SK-N-DZ (cell line): ENCODE measurements around the gene CHMP4A.
A peak's percentile ranks its signal among the peaks of the same experiment; 100 is the strongest.
"Not testable (repeated sequence)": the region's sequence is repeated elsewhere in the genome, so short reads cannot be mapped to it uniquely, and the experiment has no call there.

Experiments
- DNase-seq: peaks from one replicate; pipeline ENCODE4 v3.0.0-alpha.2; 2015; ENCODE audit warnings: low spot score

Gene CHMP4A

DNA sequence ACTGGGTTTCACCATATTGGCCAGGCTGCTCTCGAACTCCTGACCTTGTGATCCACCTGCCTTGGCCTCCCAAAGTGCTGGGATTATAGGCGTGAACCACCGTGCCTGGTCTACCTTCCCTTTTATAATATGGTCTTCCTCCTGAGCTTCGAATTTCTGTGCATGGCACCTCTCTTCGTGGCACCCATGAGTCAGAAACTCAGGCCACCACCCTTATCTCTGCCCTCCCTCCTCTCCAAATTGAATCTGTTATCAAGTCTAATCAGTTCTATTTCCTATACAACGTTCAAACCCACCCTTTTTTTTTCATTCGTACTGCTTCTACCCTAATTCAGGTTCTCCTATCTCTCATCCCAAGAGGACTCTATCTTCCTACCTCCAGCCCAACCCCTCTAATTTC lies 34.1 kb upstream of the CHMP4A start:
- no peak for DNase-seq

- DNase-seq, result no peak
Measured at GRCh38 chr14:24246765-24247212, 33.5 kb upstream of the CHMP4A start.

DNA sequence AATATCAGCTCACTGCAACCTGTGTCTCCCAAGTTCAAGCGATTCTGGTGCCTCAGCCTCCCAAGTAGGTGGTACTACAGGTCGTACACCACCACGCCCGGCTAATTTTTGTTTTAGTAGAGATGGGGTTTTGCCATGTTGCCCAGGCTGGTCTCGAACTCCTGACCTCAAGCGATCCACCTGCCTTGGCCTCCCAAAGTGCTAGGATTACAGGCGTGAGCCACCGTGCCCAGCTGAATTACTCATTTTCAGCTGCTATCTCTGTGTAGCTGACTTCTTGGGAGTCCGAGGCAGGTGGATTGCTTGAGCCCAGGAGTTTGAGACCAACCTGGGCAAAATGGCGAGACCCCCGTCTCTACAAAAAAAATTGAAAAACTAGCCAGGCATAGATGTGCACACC lies 32.1 kb upstream of the CHMP4A start:
- not testable (repeated sequence) for DNase-seq

DNA sequence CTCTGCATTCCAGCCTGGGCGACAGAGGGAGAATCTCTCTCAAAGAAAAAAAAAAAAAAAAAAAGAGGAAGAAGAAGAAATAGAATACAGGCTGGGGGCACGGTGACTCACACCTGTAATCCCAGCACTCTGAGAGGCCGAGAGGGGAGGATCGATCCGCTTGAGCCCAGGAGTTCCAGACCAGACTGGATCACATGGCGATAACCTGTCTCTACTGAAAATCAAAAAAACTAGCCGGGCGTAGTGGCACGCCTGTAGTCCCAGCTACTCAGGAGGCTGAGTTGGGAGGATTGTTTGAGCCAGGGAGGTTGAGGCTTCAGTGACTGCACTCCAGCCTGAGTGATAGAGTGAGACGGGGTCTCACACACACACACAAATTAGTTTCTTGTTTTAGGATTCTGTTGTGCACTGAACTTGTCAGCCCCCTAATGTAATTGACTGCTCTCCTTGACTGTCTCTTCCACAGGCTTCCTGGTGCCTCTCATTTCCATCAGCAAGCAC lies 30.1 kb upstream of the CHMP4A start:
- DNase-seq, result no peak

DNA sequence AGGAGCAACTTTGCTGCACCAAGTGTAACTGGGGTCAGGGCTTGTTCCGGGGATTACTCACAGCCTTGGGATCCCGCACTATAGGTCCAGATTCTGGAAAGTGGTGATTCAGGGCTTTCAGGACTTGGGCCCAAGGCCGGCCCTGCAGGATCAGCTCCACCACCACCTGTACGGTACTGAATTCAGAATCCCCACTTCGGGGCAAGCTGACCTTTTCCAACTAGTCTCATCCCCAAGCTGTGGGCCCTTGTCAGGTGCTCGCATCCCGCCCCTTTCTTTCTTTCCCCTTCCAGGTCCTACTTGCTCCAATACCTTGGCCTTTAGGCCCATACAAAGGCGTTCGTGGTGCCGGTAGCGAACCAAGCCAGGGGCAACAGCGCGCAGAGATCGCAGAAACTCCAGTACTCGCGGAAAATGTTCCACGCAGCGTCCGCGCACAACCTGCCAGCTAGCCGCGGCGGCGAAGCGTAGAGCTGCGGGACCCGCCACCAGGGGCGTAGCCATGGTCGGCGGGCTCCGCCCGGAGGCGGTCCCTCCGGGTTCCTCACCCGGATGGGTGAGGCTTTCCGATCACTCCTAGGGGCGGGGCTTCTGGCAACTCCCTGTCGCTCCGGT lies 28.6 kb upstream of the CHMP4A start:
- DNase-seq, result peak; percentile 94

DNA sequence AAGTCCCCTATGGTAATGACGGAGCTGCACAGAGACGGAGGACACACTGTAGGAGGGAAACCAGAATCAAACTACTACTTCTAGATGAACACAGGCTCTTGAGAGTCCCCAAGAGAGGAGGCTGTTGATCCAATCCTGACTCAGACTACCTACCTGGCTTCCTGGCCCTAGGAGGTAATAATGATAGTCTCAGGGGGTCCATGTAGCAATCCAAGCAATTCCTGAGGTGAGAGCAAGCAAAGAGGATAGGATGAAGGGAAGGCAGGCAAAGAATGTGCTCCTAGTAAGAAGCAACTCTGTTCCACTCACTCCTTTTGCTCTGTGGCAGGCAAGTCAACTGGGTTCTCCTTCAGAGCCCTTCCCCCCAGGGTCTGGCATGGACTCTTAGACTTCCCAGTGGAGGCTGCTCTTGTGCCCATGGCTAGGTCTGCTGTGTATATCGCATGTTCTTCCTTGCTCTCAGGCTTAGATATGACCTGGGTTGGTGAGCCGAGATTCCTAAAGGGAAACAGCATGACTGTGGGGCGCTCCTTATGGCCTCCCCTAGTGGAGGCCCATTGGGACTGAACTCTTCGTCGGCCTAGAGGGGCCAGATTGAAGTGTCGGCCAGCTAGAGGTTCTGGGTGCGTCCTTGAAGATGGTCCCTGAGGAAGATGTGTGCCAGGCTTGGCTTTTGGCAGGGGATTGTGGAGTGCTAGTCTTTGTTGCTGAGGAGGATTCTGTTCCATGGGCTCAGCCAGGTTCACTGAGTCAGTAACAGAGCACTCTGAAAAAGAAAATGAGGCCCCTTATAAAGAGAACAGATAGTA lies 27.0 kb upstream of the CHMP4A start:
- DNase-seq, result no peak

- DNase-seq, result no peak
Measured at GRCh38 chr14:24238527-24239037, 25.3 kb upstream of the CHMP4A start.

DNA sequence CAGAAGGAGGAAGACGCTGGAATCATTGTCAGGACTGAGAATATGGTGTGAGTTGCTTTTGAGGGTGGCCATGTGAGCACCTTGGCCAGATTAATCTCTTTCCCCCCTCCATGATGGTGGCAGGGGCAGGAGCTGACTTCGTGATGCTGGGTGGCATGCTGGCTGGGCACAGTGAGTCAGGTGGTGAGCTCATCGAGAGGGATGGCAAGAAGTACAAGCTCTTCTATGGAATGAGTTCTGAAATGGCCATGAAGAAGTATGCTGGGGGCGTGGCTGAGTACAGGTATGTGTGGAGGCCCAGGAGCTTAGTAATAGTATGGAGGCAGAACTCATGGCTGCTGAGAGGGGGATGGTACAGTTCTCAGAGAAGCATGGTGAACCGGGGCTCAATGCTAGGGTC lies 24.8 kb upstream of the CHMP4A start:
- no peak for DNase-seq

- no peak for DNase-seq
Measured at GRCh38 chr14:24237463-24237955, 24.2 kb upstream of the CHMP4A start.

DNA sequence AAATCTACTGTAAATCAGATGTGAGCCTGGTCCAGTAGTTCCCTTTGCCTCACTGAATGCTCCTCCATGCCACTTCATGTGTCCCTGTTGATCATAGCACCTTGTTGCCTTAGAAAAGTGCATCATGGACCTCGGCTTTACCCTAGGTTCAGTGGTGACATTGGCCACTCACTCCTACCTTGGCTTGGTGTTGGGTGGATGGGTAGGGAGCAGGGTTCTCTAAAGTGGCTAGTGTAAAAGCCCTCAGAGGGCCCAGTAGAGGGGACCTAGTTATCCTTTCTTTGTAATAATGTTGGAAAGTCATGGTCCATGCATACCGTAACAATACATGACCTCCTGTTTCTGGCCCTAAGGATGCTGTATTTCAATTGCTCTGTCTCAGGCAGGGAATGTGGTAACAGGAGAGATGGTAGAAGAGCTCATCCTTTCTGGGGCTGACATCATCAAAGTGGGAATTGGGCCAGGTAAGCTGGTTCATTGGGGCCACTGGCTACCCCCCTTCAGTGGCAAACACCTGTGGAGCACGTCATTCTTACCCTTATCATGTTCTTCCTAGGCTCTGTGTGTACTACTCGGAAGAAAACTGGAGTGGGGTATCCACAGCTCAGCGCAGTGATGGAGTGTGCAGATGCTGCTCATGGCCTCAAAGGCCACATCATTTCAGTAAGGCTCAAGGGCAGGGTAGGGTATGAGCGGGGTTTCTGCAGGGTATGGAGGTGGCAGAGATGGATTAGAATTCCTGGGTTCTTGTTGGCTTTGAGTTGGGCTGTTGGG lies 23.6 kb upstream of the CHMP4A start:
- DNase-seq, result no peak

GRCh38 chr14:24235804-24236688 lies 22.8 kb upstream of the CHMP4A start:
- no peak for DNase-seq

GRCh38 chr14:24234095-24235005 lies 21.1 kb upstream of the CHMP4A start:
- no peak for DNase-seq

GRCh38 chr14:24233538-24233866 lies 20.2 kb upstream of the CHMP4A start:
- DNase-seq, result no peak

DNA sequence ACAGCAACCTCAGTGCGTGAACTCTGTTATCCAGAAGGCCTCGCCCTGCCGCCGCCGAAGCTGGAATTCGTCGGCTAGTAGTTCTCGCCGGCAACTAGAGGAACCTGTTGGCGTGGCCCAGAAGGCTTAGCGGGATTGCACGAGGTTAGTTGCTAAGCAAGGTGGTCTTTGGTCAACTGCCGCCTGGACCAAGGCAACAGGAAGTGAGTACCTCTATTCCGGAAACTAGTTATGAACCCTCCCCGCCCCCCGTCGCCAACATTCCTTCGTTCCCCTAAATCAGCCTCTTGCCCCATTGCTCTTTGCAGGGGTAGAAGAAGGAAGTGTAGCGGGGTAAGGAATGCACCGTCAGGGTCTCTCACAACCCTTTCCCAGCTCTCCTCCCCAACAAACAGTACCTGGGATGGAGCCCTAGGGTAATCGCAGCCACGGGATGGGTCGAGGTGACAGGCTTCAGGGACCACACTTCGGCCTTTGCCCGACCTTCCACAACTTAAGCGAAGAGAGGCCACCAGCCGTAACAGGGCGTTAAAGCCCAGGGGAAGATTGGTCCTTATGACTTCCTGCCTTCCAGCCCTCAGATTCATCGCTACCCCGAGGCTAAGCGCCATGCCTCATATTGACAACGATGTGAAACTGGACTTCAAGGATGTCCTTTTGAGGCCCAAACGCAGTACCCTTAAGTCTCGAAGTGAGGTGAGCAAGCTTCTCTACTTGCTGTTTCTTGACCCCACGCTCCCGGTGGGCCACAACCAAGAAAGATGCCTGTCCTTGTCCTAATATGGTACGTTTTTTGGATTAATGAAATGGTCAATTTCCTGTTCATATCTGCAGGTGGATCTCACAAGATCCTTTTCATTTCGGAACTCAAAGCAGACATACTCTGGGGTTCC lies 19.6 kb upstream of the CHMP4A start, which contains the start of gene GMPR2:
GMPR2 (plus strand) TSS at position 285 of the 893 bp plus-strand sequence; CDS start at position 610, 325 bp downstream.
- no peak for DNase-seq

- peak; percentile 90 for DNase-seq
Measured at GRCh38 chr14:24232121-24232644, 18.9 kb upstream of the CHMP4A start, which contains the start of gene NEDD8. Gene NEDD8 (minus strand): TSS chr14:24232367. CDS start chr14:24232267, 100 bp downstream.

GRCh38 chr14:24231263-24232120 lies 18.2 kb upstream of the CHMP4A start:
- no peak for DNase-seq

DNA sequence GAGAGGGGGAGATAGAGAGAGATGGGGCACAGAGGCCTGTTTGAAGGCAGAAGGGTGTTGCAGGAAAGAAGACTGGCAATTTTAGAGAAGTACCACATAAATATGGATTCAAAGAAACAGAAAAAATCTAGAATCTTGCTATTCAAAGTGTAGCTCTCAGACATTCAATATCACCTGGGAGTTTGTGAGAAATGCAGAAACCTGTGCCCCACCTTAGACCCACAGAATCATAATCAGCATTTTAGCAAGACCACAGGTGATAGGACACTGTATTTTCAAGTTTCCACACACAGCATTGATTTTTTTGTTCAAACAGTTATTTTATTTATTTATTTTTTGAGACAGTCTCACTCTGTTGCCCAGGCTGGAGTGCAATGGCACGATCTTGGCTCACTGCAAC lies 15.6 kb upstream of the CHMP4A start:
- DNase-seq, result no peak
